Activated CD8-positive, alpha-beta T cell treated with anti-CD3 and anti-CD28 coated beads for 36 hours (primary cell): ENCODE measurements around the gene FGF1. TPM values are rescaled to one million over a fixed set of nuclear protein-coding genes. Genes with fewer than 3 reads are reported as not detected.
A peak's percentile ranks its signal among the peaks of the same experiment; 100 is the strongest.

Experiments
- ATAC-seq: fragments of 200-7000 bp; cut with Tn5 transposase; one replicate; pipeline ENCODE4 v1.10.0; 2021; ENCODE audit warnings: mild to moderate bottlenecking, moderate library complexity
- CTCF ChIA-PET: fragments of 350-600 bp; sonication (Branson Sonifier 250); formaldehyde crosslinking; loops from one replicate; lab custom pipeline; 2021; ENCODE audit warnings: antibody characterized with exemption; lab: Charles Lee
- POLR2A ChIA-PET: fragments of 350-600 bp; sonication (Branson Sonifier 250); formaldehyde crosslinking; loops from one replicate; lab custom pipeline; 2021; ENCODE audit warnings: antibody characterized with exemption; lab: Charles Lee
- DNase-seq: peaks from one replicate; pipeline ENCODE4 v3.0.0-alpha.2; 2020
- H3K27ac Mint-ChIP-seq: one replicate; pipeline ENCODE4 v1.8.0; 2021; ENCODE audit warnings: mild to moderate bottlenecking, mixed read lengths
- H3K27me3 Mint-ChIP-seq: one replicate; pipeline ENCODE4 v1.8.0; 2021; ENCODE audit warnings: mixed read lengths
- H3K36me3 Mint-ChIP-seq: one replicate; pipeline ENCODE4 v1.8.0; 2021; ENCODE audit warnings: low read depth, mixed read lengths
- H3K4me1 Mint-ChIP-seq: one replicate; pipeline ENCODE4 v1.8.0; 2021; ENCODE audit warnings: low read depth, mixed read lengths
- H3K4me3 Mint-ChIP-seq: one replicate; pipeline ENCODE4 v1.8.0; 2021; ENCODE audit warnings: mild to moderate bottlenecking, moderate library complexity, mixed read lengths
- H3K9me3 Mint-ChIP-seq: one replicate; pipeline ENCODE4 v1.8.0; 2021; ENCODE audit warnings: mixed read lengths
- intact Hi-C: fragments of 100-400 bp; cut with micrococcal nuclease; formaldehyde crosslinking; loops from one replicate; pipeline ENCODE4 v1.10.0; 2022
- total RNA-seq, 2 experiments: library from RNA; stranded (reverse); gene quantifications; one replicate each; pipeline ENCODE4 v1.2.3, GENCODE V29; 2021
- TF ChIP-seq, protein P1 (sequence below): fragments of 200-600 bp; IDR thresholded peaks from one replicate; pipeline ENCODE4 v1.8.0; 2022; ENCODE audit warnings: antibody characterized with exemption, mild to moderate bottlenecking

The FGF1 gene
- not detected for total RNA-seq

DNA sequence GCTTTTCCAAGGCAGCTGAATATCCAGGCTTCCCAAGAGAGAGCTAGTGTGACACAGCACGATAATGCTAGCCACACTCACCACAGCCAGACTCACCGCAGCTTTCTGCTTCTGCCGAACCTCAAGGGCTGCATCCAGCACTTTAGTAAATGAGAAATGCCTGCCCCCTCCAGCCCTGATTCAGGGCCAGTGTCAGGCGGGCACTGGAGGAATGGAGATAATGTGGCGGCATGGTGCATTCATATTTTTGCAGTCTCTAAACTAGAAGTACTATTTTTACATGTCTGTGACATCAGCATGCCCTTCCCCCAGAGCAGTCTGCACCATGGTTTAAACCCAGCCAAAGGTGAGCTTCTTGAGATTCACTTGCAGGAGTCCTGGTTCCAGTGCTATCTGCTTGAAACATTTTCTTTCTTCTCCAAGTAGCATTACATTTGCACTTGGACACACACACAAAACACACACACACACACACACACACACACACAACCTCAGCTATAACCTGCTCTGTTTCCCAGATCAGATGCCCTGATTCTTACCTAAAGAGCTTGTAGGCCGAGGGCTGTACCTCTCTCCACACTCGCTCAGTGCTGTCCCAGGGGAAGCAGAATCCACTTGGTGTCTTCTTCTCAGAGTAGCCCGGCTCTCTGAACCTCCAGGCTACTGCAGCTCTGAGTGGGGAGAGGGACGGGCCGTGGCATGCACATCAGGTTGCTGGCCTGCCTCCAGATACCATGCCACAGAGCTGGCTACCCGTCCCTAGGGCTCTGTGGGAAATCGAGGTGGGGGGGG, at the start of gene FGF1:
TSS of gene FGF1 (minus strand) at position 673 of the 792 bp plus-strand sequence. CDS start 71,963 bp downstream, outside the sequence.
- no peaks in the 10 kb centered on the region for H3K36me3 Mint-ChIP-seq
- ATAC-seq, result no peak
- ChIA-PET POLR2A (no interaction called here), CTCF (interaction anchor here (2.9 to 5.8 kb wide), 2 partner anchors 13 to 30 kb away, joined by 13 to 28 read pairs; no protein-coding TSS in a partner anchor)
- DNase-seq, result no peak
- no peaks in the 10 kb centered on the region for H3K9me3 Mint-ChIP-seq
- no peak within 1 kb of the TSS for H3K27ac Mint-ChIP-seq
- TF ChIP-seq, protein P1, sequence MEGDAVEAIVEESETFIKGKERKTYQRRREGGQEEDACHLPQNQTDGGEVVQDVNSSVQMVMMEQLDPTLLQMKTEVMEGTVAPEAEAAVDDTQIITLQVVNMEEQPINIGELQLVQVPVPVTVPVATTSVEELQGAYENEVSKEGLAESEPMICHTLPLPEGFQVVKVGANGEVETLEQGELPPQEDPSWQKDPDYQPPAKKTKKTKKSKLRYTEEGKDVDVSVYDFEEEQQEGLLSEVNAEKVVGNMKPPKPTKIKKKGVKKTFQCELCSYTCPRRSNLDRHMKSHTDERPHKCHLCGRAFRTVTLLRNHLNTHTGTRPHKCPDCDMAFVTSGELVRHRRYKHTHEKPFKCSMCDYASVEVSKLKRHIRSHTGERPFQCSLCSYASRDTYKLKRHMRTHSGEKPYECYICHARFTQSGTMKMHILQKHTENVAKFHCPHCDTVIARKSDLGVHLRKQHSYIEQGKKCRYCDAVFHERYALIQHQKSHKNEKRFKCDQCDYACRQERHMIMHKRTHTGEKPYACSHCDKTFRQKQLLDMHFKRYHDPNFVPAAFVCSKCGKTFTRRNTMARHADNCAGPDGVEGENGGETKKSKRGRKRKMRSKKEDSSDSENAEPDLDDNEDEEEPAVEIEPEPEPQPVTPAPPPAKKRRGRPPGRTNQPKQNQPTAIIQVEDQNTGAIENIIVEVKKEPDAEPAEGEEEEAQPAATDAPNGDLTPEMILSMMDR, result no peak
- intact Hi-C loops, result no loop called here
- H3K27me3 Mint-ChIP-seq, result peaks cover 6% of the 10 kb centered on the region
- no peak within 1 kb of the TSS for H3K4me3 Mint-ChIP-seq
- H3K4me1 Mint-ChIP-seq, result no peaks in the 10 kb centered on the region

DNA sequence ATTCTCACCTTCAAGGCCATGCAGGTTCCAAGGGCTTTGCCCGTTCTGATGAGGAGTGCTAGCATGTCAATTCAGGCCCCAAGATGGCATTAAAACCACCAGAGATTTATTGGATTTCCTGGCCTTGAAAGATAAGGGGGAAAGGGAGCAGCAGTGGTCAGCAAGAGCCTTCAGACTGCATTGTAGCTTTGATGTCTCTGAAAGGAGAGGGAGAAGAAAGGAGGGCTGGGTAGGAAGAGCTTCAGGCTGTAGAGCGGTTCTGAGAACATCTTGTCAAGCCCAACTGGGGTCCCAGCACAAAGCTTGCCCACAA, 41.8 kb upstream of the FGF1 start:
- CTCF ChIA-PET, result interaction anchor here (1.7 to 33.2 kb wide), 5 partner anchors 11 to 152 kb away, joined by 5 to 1012 read pairs (median 12); no protein-coding TSS in a partner anchor
- intact Hi-C loops, result no loop called here
- Mint-ChIP-seq H3K36me3 (no peaks in the 10 kb centered on the region), H3K27ac (no peak overlapping the region), H3K27me3 (no peaks in the 10 kb centered on the region), H3K4me3 (no peak overlapping the region), H3K9me3 (no peaks in the 10 kb centered on the region), H3K4me1 (peaks cover 9% of the 10 kb centered on the region)
- DNase-seq, result no peak
- TF ChIP-seq, protein P1, result no peak
- ATAC-seq, result no peak
- POLR2A ChIA-PET, result no interaction called here

DNA sequence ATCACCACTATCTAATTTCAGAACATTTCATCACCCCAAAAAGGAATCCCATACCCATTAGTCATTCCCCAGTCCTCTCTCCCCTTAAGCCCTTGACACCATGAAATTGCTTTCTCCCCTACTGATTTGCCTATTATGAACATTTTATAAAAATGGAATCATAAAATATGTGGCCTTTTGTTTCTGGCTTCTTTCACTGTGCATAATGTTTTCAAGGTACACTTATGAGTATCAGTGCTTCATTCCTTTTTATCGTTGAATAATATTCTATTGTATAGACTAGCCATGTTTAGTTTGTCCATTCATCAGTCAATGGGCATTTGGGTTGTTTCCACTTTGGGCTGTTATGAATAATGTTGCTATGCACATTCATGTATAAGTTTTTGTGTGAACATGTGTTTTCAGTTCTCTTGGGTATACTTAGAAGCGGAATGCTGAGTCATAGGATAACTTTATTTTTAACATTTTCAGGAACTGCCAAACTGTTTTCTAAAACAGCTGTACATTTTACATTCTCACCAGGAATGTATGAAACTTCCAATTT, 40.4 kb upstream of the FGF1 start:
- POLR2A ChIA-PET, result no interaction called here
- no peaks in the 10 kb centered on the region for H3K9me3 Mint-ChIP-seq

DNA sequence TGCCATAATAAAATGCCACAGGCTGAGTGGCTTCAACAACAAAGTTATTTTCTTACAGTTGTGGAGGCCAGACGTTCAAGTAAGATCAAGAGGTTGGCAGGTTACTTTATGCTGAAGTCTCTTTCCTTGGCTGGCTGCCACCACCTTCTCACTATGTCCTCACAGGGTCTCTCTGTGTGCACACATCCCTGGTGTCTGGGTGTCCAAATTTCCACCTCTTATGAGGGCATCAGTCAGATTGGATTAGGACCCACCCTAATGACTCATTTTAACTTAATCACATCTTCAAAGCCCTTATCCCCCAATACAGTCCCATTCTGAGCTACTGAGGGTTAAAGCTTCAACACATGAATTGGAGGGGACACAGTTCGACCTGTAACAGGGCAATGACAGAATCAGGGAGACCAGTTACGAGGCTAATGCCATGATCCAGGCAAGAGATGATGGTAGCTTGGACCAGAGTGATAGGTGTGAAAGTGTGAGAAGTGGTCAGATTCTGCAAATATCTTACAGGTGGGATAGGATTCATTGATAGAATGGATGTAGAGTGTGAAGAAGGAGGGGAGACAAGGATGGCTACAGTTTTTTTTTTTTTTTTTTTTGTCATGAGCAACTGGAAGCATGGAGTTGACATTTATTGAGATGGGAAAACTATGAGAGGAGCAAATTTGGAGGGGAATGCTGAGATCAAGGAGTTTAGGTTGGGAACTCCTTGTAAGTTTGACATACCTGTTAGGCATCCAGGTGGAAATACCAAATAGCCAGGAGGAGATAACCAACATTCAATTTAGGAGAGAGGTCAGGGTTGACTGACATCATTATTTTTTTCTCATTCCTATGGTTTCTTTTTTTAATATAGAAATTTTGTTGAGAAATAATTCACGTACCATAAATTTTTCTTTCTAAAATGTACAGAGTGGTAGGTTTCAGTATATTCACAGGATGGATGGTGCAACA, 39.6 kb upstream of the FGF1 start:
- no peak overlapping the region for H3K4me3 Mint-ChIP-seq
- peak overlapping the region; percentile 35 for H3K27ac Mint-ChIP-seq
- POLR2A ChIA-PET, result no interaction called here
- H3K27me3 Mint-ChIP-seq, result no peaks in the 10 kb centered on the region
- ATAC-seq, result no peak
- DNase-seq, result no peak
- peaks cover 9% of the 10 kb centered on the region for H3K4me1 Mint-ChIP-seq
- H3K9me3 Mint-ChIP-seq, result no peaks in the 10 kb centered on the region
- intact Hi-C loops, result no loop called here
- TF ChIP-seq, protein P1, result no peak
- no peaks in the 10 kb centered on the region for H3K36me3 Mint-ChIP-seq
- CTCF ChIA-PET, result interaction anchor here (1.2 to 33.2 kb wide), 4 partner anchors 12 to 157 kb away, joined by 3 to 1012 read pairs (median 352); no protein-coding TSS in a partner anchor

More for the DNA sequence above, 40.4 kb upstream of the FGF1 start:
- intact Hi-C loops, result no loop called here
- TF ChIP-seq, protein P1, result no peak
- CTCF ChIA-PET, result interaction anchor here (1.0 to 33.2 kb wide), 5 partner anchors 13 to 153 kb away, joined by 3 to 1012 read pairs (median 5); no protein-coding TSS in a partner anchor
- DNase-seq (no peak), ATAC-seq (peak; percentile 49)
- no peaks in the 10 kb centered on the region for H3K36me3 Mint-ChIP-seq
- peak overlapping the region; percentile 35 for H3K27ac Mint-ChIP-seq
- no peak overlapping the region for H3K4me3 Mint-ChIP-seq
- H3K4me1 Mint-ChIP-seq, result peaks cover 9% of the 10 kb centered on the region
- H3K27me3 Mint-ChIP-seq, result no peaks in the 10 kb centered on the region
